SJSA1 (cell line): ENCODE results near the gene CCDC82. TPM values are rescaled to one million over a fixed set of nuclear protein-coding genes. Genes with fewer than 3 reads are reported as not detected.

Source experiments
- DNase-seq, 2 experiments: peaks; one replicate each; pipeline ENCODE4 v3.0.0-alpha.2; 2015 to 2020; ENCODE audit warnings: low spot score in 2 of 2, low read depth in 1 of 2
- H3K27ac ChIP-seq: fragments of 250-450 bp; sonication (Bioruptor Pico); 2 replicates; pipeline ENCODE4 v1.5.1; 2020; ENCODE audit warnings: mild to moderate bottlenecking, moderate library complexity
- H3K27me3 ChIP-seq: fragments of 250-450 bp; sonication (Bioruptor Pico); replicated peaks from 2 replicates; pipeline ENCODE4 v1.5.1; 2020; ENCODE audit warnings: mild to moderate bottlenecking, moderate library complexity
- H3K36me3 ChIP-seq: fragments of 250-450 bp; sonication (Bioruptor Pico); 2 replicates; pipeline ENCODE4 v1.5.1; 2020; ENCODE audit warnings: mild to moderate bottlenecking
- H3K4me1 ChIP-seq: fragments of 250-450 bp; sonication (Bioruptor Pico); replicated peaks from 2 replicates; pipeline ENCODE4 v1.6.1; 2021; ENCODE audit warnings: mild to moderate bottlenecking
- H3K4me3 ChIP-seq: fragments of 250-450 bp; sonication (Bioruptor Pico); 2 replicates; pipeline ENCODE4 v1.5.1; 2020; ENCODE audit warnings: mild to moderate bottlenecking
- H3K9me3 ChIP-seq: fragments of 250-450 bp; sonication (Bioruptor Pico); replicated peaks from 2 replicates; pipeline ENCODE4 v1.5.1; 2020; ENCODE audit warnings: mild to moderate bottlenecking
- total RNA-seq: library from RNA; depleted of rRNA; stranded (reverse); fragments of >200 nt; shearing (Covaris generic); gene quantifications from 2 replicates; pipeline ENCODE4 v1.2.3, GENCODE V29; 2014

The CCDC82 gene
- total RNA-seq, 1 experiment from 2014 or later: 12.6 TPM

DNA sequence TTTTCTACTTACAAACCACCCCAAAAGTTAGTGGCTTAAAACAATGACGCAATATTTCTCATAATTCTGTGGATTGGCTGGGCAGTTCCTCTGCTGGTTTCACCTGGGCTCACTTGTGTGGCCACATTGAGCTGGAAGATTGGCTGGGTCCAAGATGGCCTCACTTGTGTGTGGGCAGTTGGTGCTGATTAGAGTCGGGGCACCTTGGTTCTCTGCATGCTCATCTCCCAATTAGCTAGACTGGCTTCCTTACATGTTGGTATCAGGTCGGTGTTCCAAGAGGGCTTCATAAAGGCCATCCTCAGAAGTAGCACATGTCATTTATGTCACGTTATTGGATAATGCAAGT lies 59.2 kb downstream of the CCDC82 start:
- no peak overlapping the region for H3K4me3 ChIP-seq
- H3K36me3 ChIP-seq: peaks cover 6% of the 10 kb centered on the region; the same call in 1 of the 2 replicates
- H3K27ac ChIP-seq: no peak overlapping the region
- H3K9me3 ChIP-seq: no peaks in the 10 kb centered on the region
- peaks cover 64% of the 10 kb centered on the region for H3K4me1 ChIP-seq
- no peaks in the 10 kb centered on the region for H3K27me3 ChIP-seq
- no peak for DNase-seq

DNA sequence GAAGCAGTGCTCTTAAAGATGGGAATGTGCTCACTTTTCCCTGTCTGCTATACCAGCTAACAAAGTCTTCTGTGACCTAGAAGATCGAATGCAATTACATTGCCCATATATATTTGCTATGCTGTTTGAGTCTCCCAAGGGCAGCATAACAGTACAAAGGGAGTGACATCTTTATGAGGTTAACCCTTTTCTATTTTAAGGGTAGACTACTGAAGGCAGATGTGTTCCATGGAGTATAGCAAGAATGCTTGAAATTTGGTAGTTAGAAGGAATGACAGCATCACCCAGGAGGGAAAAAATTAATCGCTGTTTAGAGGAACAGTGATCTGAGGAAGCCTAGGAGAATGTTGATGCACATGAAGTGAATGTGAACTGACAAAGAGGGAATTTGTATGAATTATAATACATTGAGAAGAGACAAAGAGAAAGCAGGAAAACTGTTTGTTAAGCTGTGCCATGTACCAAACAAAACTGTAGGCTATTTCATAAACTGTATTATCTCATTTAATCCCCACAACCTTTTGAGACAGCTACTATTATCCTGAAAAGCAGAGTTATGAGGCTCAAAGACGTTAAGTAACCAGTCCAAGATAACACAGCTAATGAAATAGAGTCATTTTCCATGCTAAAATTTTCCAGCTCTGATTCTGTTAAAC lies 59.7 kb downstream of the CCDC82 start:
- Histone ChIP-seq H3K27ac (no peak overlapping the region), H3K9me3 (no peaks in the 10 kb centered on the region), H3K4me3 (no peak overlapping the region), H3K36me3 (peaks cover 6% of the 10 kb centered on the region; the same call in 1 of the 2 replicates), H3K4me1 (peaks cover 69% of the 10 kb centered on the region), H3K27me3 (no peaks in the 10 kb centered on the region)
- no peak for DNase-seq

DNA sequence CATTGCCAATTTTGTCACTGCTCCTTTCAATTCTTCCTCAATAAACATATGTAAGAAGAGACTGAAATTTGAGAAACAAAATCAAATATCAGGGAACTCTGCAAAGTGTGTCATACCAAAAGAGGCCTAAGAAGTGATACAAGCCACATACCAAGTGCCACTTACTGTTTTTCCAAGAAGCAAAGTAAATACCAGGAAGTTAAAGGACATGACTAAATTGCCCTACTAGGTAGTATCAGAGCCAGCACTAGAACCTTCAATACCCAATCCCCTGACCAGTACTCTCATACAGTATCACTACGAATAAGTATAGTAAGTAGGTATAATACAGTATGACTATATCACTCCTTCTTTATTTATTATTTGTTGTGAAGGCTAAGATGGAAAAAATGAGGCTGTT lies 60.3 kb downstream of the CCDC82 start:
- H3K27ac ChIP-seq: no peak overlapping the region
- no peak for DNase-seq
- peaks cover 75% of the 10 kb centered on the region for H3K4me1 ChIP-seq

DNA sequence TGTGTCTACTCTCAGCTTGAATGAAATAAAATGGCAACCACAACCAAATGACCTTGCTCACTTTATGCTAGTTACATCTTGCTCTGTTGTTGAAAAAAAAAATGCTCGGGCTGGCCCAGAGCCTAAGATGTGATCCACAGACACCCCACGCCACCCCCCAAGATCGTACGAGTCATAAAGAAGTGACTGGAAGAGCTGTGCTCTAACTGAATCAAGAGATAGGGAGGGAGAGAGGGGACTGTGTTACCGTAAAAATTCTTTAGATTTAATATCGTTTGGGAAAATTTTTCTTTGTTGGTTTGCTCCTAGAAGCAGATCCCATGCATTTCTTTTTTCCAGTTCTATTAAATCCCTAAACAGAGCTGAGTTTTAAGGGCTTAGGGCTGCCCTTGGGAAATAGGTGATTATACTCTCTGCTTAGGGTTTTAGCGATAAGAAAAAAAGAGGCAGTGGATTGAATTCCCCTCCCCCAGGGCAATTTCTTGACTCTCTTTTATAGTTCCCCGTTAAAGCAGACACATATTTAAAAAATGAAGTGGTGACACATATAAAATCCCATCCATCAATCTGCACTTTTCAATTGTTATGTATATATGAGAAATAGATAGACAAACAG lies 61.2 kb downstream of the CCDC82 start:
- no peak overlapping the region for H3K4me3 ChIP-seq
- no peaks in the 10 kb centered on the region for H3K9me3 ChIP-seq
- H3K27me3 ChIP-seq: no peaks in the 10 kb centered on the region
- H3K4me1 ChIP-seq: peaks cover 78% of the 10 kb centered on the region
- peaks cover 10% of the 10 kb centered on the region for H3K36me3 ChIP-seq
- H3K27ac ChIP-seq: no peak overlapping the region
- no peak for DNase-seq

More for the DNA sequence above, 60.3 kb downstream of the CCDC82 start:
- Histone ChIP-seq H3K4me3 (no peak overlapping the region), H3K36me3 (peaks cover 2% of the 10 kb centered on the region), H3K9me3 (no peaks in the 10 kb centered on the region), H3K27me3 (no peaks in the 10 kb centered on the region)

DNA sequence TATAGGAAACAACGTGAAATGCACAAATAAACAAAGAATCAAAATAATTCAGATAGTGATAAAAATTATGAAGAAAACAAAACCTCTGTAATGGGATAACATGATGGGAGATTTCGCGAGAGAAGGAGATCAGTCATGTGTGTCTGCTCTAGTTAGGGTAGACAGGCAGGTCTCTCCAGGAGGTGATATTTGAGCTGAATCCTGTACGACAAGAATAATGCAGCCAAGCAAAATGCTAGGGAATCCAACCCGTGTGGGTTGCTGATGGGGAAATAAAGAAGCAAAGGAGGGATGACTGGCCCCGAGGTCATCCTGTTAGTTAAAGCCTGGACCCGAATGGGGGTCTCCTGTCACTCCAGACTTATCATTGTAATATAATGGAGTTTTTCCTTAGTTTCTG lies 62.8 kb downstream of the CCDC82 start:
- no peak overlapping the region for H3K27ac ChIP-seq
- no peaks in the 10 kb centered on the region for H3K9me3 ChIP-seq
- peaks cover 62% of the 10 kb centered on the region for H3K4me1 ChIP-seq
- no peak for DNase-seq
- H3K36me3 ChIP-seq: peaks cover 10% of the 10 kb centered on the region
- no peaks in the 10 kb centered on the region for H3K27me3 ChIP-seq
- H3K4me3 ChIP-seq: no peak overlapping the region

DNA sequence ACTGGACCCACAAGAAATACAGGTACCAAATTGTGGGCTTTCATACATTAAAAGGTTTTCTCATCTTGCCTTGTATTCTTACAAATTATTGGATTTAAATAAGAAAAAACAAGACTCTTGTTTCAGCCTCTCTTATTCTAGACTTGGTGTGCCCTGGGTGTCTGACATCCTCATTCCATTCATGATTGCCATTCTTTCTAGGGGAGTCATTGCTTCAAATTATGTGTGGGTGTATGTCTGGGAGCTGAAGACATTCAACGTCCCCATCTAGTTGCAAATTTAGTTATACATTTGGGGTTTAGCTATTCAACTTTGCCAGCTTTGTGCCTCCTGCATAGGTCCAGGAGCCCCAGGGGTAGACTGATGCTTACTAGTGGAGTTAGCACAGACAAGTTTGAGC lies 64.8 kb downstream of the CCDC82 start:
- Histone ChIP-seq H3K27me3 (no peaks in the 10 kb centered on the region), H3K9me3 (no peaks in the 10 kb centered on the region), H3K36me3 (peaks cover 10% of the 10 kb centered on the region), H3K4me1 (peaks cover 56% of the 10 kb centered on the region), H3K27ac (peak overlapping the region; percentile 98), H3K4me3 (no peak overlapping the region)
- peak; percentile 44 to 81 for DNase-seq

DNA sequence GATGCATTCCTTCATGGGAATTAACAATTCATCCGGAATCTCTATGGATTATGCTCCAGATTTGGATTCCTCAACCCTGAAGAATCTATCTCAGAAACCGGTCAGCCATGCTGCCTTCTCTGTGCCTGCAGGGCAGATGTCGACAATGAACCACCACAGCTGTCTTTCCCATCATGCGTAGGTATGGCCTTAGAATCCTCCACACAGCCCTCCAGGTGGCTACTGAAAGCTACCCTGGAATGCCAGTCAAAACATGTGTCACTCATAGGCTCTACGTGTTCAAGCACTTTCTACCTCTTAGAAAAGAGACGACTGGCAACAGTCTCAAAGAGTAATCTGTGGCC lies 66.1 kb downstream of the CCDC82 start:
- Histone ChIP-seq H3K27ac (0 out of 2 replicates have a peak overlapping the region, but pooled peaks have one; percentile 98), H3K4me1 (peaks cover 46% of the 10 kb centered on the region), H3K36me3 (peaks cover 10% of the 10 kb centered on the region), H3K4me3 (no peak overlapping the region), H3K9me3 (no peaks in the 10 kb centered on the region), H3K27me3 (no peaks in the 10 kb centered on the region)
- DNase-seq: no peak

DNA sequence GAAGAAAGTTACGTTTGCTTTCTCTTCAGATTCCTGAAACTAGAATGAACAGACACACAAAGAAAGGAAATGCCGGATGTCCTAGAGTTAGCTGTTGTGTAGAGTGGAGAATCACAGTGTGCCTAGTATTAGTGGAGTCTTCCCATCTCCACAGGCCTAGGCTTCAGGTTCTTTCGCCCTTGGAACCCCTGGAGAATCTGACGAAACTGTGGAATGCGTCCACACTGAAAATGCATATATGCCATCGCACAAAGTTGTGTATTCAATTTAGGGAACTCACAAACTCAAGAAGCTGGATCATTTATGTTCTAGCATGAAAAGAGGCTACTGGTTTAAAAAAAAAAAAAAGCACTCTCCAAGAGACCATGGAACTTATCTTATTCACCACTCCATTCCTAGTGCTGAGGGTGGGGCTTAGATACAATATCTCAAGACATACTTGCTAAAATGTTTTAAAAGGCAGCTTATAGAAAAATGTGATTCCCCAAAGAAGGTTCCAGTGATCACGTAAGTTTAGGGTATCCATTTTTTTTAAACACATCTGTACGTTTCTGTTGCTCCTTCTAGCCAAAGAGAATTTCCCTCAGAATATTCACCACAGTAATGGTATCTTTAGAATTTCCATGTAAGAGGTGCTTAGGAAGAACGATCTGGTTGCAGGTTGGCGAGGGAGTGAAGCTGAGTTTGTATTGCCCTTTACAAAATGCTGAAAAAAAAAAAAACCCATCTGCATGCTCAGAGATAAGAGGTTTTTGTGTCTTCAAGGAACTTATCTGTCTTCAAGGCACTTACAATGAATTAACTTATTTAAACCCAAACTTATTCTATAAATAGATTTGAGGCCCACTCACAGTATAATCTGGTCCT lies 66.7 kb downstream of the CCDC82 start:
- DNase-seq: no peak
- Histone ChIP-seq H3K9me3 (no peaks in the 10 kb centered on the region), H3K4me3 (no peak overlapping the region), H3K36me3 (peaks cover 10% of the 10 kb centered on the region), H3K27me3 (no peaks in the 10 kb centered on the region), H3K27ac (no peak overlapping the region), H3K4me1 (peaks cover 46% of the 10 kb centered on the region)

DNA sequence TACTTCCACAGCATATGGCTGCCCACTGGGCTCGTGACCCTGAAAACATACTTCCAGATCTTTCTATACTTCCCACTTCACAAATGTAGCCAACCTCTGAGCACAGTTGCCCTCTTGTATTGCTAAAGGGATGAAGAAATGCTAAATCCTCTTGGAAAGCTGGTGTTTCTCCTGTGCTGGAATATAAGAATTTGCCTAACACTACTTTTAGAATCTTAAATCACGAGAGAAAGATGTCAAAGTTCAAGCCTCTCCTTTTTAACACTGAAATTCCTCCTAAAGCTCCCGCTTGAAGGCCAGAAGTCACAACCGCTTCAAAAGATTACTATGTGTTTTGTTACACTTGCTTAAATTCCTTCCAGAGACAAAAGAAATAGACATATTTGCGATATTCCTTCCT lies 68.6 kb downstream of the CCDC82 start:
- DNase-seq: no peak
- Histone ChIP-seq H3K27me3 (no peaks in the 10 kb centered on the region), H3K9me3 (no peaks in the 10 kb centered on the region), H3K27ac (no peak overlapping the region), H3K4me3 (no peak overlapping the region), H3K4me1 (peaks cover 41% of the 10 kb centered on the region), H3K36me3 (peaks cover 10% of the 10 kb centered on the region)

DNA sequence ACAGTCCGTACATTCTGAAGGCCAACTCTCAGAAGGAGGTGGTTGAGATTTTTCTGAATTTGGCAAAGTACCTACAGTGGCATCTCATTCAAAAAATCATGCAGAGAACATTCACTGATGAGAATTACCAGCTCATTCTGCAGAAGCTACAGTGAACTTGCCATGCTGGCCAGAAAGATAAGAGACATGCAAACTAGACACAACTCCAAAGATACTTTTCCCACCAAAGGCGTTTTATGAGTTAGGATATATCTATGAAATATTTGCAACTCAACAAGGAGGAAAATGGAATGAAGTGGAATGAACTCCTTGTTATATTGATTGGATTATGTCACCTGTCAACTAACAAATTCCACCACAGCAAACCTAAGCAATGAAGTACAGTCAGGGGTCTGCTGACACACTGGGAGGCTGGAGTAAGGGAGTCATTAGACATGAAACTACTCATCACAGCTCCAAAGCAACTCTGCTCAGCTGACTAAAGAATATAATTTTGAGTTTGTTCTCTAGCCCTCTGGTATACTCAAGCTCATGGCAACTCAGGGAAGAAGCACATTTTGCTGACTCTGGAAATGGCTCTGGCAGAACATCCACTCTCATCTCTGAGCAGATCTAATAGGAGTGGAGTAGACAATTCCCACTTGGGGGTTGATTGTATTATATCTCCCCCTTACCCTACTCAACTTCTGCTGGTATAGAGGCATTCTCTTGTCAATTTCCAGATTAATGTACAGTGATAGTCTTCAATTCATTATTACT lies 69.6 kb downstream of the CCDC82 start:
- DNase-seq: no peak
- Histone ChIP-seq H3K27ac (no peak overlapping the region), H3K4me3 (no peak overlapping the region), H3K36me3 (peaks cover 10% of the 10 kb centered on the region), H3K9me3 (no peaks in the 10 kb centered on the region), H3K27me3 (no peaks in the 10 kb centered on the region), H3K4me1 (peaks cover 41% of the 10 kb centered on the region)

DNA sequence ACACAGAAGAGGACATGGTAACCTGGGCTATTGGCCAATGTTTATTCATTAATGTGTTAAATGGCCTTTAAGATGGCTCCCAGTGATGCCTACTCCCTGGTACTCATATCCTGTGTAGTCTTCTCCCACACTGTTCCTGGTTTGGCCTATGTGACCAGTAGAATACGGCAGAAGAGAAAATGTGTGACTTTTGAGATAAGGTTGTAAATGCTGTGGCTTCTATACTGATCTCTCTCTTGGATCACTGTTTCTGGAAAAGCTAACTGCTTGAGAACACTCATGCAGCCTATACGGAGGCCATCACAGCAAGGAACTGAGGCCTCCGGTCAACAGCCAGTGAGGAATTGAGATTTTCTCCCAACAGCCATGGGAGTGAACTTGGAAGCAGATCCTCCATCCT lies 70.9 kb downstream of the CCDC82 start:
- DNase-seq: no peak
- Histone ChIP-seq H3K27me3 (no peaks in the 10 kb centered on the region), H3K27ac (no peak overlapping the region), H3K4me1 (peaks cover 41% of the 10 kb centered on the region), H3K4me3 (no peak overlapping the region), H3K9me3 (no peaks in the 10 kb centered on the region), H3K36me3 (peaks cover 3% of the 10 kb centered on the region; the same call in 1 of the 2 replicates)

DNA sequence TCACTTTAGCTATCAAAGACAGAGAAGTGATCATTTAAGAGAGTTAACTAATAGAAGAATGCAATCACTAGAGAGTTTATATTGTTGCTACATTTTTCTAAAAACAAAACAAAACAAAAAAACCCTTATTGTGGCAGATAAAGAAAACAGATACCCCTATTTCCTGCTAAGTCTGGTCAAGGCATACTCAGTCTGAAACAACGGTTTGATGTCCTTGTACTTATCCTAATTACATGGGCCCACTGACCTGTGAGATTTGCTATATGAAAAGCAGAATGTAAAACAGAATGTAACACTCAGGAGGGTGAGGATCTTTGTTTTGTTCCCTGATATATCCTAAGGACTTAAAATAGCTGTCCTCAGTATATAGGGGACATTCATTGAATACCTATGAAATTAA lies 71.3 kb downstream of the CCDC82 start:
- no peak for DNase-seq
- H3K9me3 ChIP-seq: no peaks in the 10 kb centered on the region
- H3K27ac ChIP-seq: no peak overlapping the region
- no peaks in the 10 kb centered on the region for H3K27me3 ChIP-seq
- H3K4me3 ChIP-seq: no peak overlapping the region
- peaks cover 43% of the 10 kb centered on the region for H3K4me1 ChIP-seq
- H3K36me3 ChIP-seq: no peaks in the 10 kb centered on the region

DNA sequence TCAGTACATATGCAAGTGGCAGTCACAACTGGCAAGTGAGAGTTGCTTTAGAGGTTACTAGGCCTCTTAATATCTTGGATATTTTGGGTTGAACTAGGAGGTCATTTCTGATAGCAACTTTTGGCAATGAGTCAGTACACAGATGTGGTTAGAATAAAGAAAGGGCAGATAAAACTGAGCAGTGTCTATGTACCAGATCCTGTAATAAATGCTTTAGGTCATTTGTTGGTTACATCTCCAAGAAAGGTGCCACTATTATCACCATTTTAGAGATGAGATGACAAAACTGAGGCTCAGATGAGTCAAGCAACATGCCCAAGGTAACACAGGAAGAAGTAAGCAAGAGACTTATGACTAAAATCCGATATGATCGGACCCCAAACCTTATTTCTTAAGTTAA lies 71.7 kb downstream of the CCDC82 start:
- Histone ChIP-seq H3K4me3 (no peak overlapping the region), H3K4me1 (peaks cover 47% of the 10 kb centered on the region), H3K27ac (no peak overlapping the region), H3K9me3 (no peaks in the 10 kb centered on the region), H3K27me3 (no peaks in the 10 kb centered on the region), H3K36me3 (no peaks in the 10 kb centered on the region)
- DNase-seq: no peak
